ENCODE measurements around the gene SYT12. TPM values are rescaled to one million over a fixed set of nuclear protein-coding genes. Genes with fewer than 3 reads are reported as not detected.

SYT12 gene
- total and polyA plus RNA-seq, 9 of the 15 experiments (the other 6 are each of a cell fraction or from before 2014, with no cell fraction given) = 0.03 to 0.11 (median 0.03) TPM; not detected in 4

- TF ChIP-seq MGA (IDR thresholded peaks at IDR 0.05) (no peak), NFE2L1 (tag; IDR thresholded peaks at IDR 0.05; ENCODE audit: borderline replicate concordance, low read depth) (no peak), ZNF398 (CRISPR knock-in tag; IDR thresholded peaks at IDR 0.05) (no peak), FOXA3 (CRISPR knock-in tag; conservative IDR thresholded peaks at IDR 0.05 in 1 of 2, IDR thresholded peaks at IDR 0.05 in 1 of 2) (0 out of 4 replicates have a peak, but pooled peaks of 1 of the 2 experiments have one; percentile 16), HMBOX1 (IDR thresholded peaks at IDR 0.05) (peak; percentile 50; the same call in 1 of the 2 replicates), THAP12 (CRISPR knock-in tag; IDR thresholded peaks at IDR 0.05) (no peak), POLR2B (IDR thresholded peaks at IDR 0.05; ENCODE audit: low read depth, partially characterized antibody) (no peak), HNRNPK (IDR thresholded peaks at IDR 0.05; ENCODE audit: low read depth, low read length, poor library complexity, severe bottlenecking) (no peak), ZNF778 (CRISPR knock-in tag; IDR thresholded peaks at IDR 0.05) (no peak)
Observed at GRCh38 chr11:66981976-66982578, 40.9 kb upstream of the SYT12 start (continued).

Measured in K562 (cell line).